H1 (cell line): Measurements from ENCODE around the gene C4orf33. TPM values are rescaled to one million over a fixed set of nuclear protein-coding genes. Genes with fewer than 3 reads are reported as not detected.

Experiments used
- CTCF ChIA-PET: fragments of 300-600 bp; sonication (Branson Sonifier 250); formaldehyde crosslinking; loops from one replicate; lab custom pipeline; 2021; ENCODE audit not compliant: partially characterized antibody; lab: Charles Lee
- POLR2A ChIA-PET: fragments of 300-600 bp; sonication (Branson Sonifier 250); formaldehyde crosslinking; loops from one replicate; lab custom pipeline; 2021; ENCODE audit warnings: inconsistent platforms; ENCODE audit not compliant: partially characterized antibody; lab: Charles Lee
- DNase-seq, 2 experiments: peaks; one replicate each; pipeline versions ENCODE4 v3.0.0 to v3.0.0-alpha.2; 2010 to 2022; ENCODE audit warnings: low spot score in 2 of 2, low read depth in 1 of 2, mixed read lengths in 1 of 2
- FAIRE-seq: peaks from 2 replicates; lab custom pipeline; 2011; peaks lifted over from hg19 to GRCh38; lab: Jason Lieb, UNC
- H2AFZ ChIP-seq: 2 replicates; pipeline ENCODE4 v1.8.1; 2012; ENCODE audit warnings: low read length, inconsistent platforms
- H2AK5ac ChIP-seq: 2 replicates; pipeline ENCODE4 v1.6.1; 2013; ENCODE audit warnings: low read depth, low read length
- H2BK120ac ChIP-seq: replicated peaks from 2 replicates; pipeline ENCODE3; 2013; ENCODE audit warnings: low read depth, low read length, inconsistent platforms
- H2BK12ac ChIP-seq: 2 replicates; pipeline ENCODE4 v1.6.1; 2013; ENCODE audit warnings: low read depth, low read length
- H2BK15ac ChIP-seq: 2 replicates; pipeline ENCODE4 v1.6.1; 2013; ENCODE audit warnings: low read length
- H2BK20ac ChIP-seq: 2 replicates; pipeline ENCODE4 v1.6.1; 2013; ENCODE audit warnings: low read length
- H2BK5ac ChIP-seq: 2 replicates; pipeline ENCODE4 v1.6.1; 2013; ENCODE audit warnings: low read depth, low read length
- H3K14ac ChIP-seq: 2 replicates; pipeline ENCODE4 v1.6.1; 2013; ENCODE audit warnings: inconsistent platforms; ENCODE audit not compliant: insufficient read length
- H3K18ac ChIP-seq: 2 replicates; pipeline ENCODE4 v1.6.1; 2013; ENCODE audit warnings: low read length; ENCODE audit errors: extremely low read depth
- H3K23ac ChIP-seq: 2 replicates; pipeline ENCODE4 v1.6.1; 2013; ENCODE audit warnings: inconsistent platforms; ENCODE audit not compliant: insufficient read length
- H3K23me2 ChIP-seq: 2 replicates; pipeline ENCODE4 v1.6.1; 2013; ENCODE audit warnings: low read depth, low read length
- H3K27ac ChIP-seq: 2 replicates; pipeline ENCODE4 v1.6.1; 2011; ENCODE audit warnings: low read depth, low read length, inconsistent platforms
- H3K27me3 ChIP-seq, 4 experiments: replicated peaks in 1 of 4; 1 replicate in 1 of 4; 2 replicates in 3 of 4; pipeline versions ENCODE4 v1.6.1 to v1.8.1; 2011 to 2013; ENCODE audit warnings: low read length in 3 of 4, mild to moderate bottlenecking in 3 of 4, inconsistent platforms in 2 of 4, mixed read lengths in 2 of 4, moderate library complexity in 1 of 4; ENCODE audit not compliant: control insufficient read depth in 3 of 4, insufficient read depth in 3 of 4; ENCODE audit errors: extremely low read depth in 1 of 4
- H3K36me3 ChIP-seq, 4 experiments: 2 replicates each; pipeline versions ENCODE4 v1.6.1 to v1.8.1; 2011 to 2013; ENCODE audit warnings: mild to moderate bottlenecking in 4 of 4, low read length in 3 of 4, moderate library complexity in 2 of 4, control low read depth in 1 of 4, inconsistent platforms in 1 of 4; ENCODE audit not compliant: insufficient read depth in 4 of 4, control insufficient read depth in 2 of 4
- H3K4ac ChIP-seq: replicated peaks from 2 replicates; pipeline ENCODE3; 2013; ENCODE audit warnings: low read length, low read depth, mixed read lengths, inconsistent platforms; ENCODE audit not compliant: insufficient read length
- H3K4me1 ChIP-seq, 4 experiments: replicated peaks in 1 of 4; 1 replicate in 1 of 4; 2 replicates in 3 of 4; pipeline versions ENCODE4 v1.6.1 to v1.8.1; 2011 to 2013; ENCODE audit warnings: low read length in 3 of 4, inconsistent platforms in 2 of 4, mixed read lengths in 1 of 4; ENCODE audit not compliant: insufficient read depth in 4 of 4, control insufficient read depth in 3 of 4
- H3K4me2 ChIP-seq, 2 experiments: 2 replicates each; pipeline versions ENCODE4 v1.6.1 to v1.8.1; 2011 to 2013; ENCODE audit warnings: low read depth in 2 of 2, low read length in 2 of 2, control low read depth in 1 of 2, inconsistent platforms in 1 of 2, mild to moderate bottlenecking in 1 of 2; ENCODE audit not compliant: insufficient read depth in 1 of 2
- H3K4me3 ChIP-seq, 4 experiments: fragments of 200-600, 300-600 bp in 1 of 4; sonication (generic), shearing (Covaris generic), sonication (Bioruptor Twin) in 1 of 4; 2 replicates each; pipeline versions ENCODE4 v1.5.1 to v1.8.1; 2011 to 2016; ENCODE audit warnings: low read length in 4 of 4, low read depth in 3 of 4, control low read depth in 2 of 4, inconsistent platforms in 2 of 4, mild to moderate bottlenecking in 2 of 4, mixed read lengths in 1 of 4, moderate library complexity in 1 of 4; ENCODE audit not compliant: insufficient read depth in 2 of 4; ENCODE audit errors: extremely low read depth in 1 of 4
- H3K56ac ChIP-seq: replicated peaks from 2 replicates; pipeline ENCODE3; 2013; ENCODE audit warnings: low read depth, mild to moderate bottlenecking, mixed read lengths, low read length, inconsistent platforms; ENCODE audit not compliant: insufficient read length
- H3K79me1 ChIP-seq: 2 replicates; pipeline ENCODE4 v1.6.1; 2013; ENCODE audit warnings: low read depth, low read length, control low read depth
- H3K79me2 ChIP-seq, 2 experiments: 2 replicates each; pipeline versions ENCODE4 v1.6.1 to v1.8.1; 2012 to 2013; ENCODE audit warnings: low read length in 2 of 2, mild to moderate bottlenecking in 2 of 2, inconsistent platforms in 1 of 2; ENCODE audit not compliant: insufficient read depth in 2 of 2, control insufficient read depth in 1 of 2
- H3K9ac ChIP-seq, 4 experiments: replicated peaks in 1 of 4; 1 replicate in 1 of 4; 2 replicates in 3 of 4; pipeline versions ENCODE4 v1.6.1 to v1.8.1; 2011 to 2013; ENCODE audit warnings: low read depth in 3 of 4, low read length in 3 of 4, control low read depth in 2 of 4, mild to moderate bottlenecking in 2 of 4, moderate library complexity in 2 of 4, inconsistent platforms in 1 of 4; ENCODE audit errors: extremely low read depth in 1 of 4
- H3K9me3 ChIP-seq, 2 experiments: 2 replicates each; pipeline versions ENCODE4 v1.6.1 to v1.8.1; 2012 to 2013; ENCODE audit warnings: mild to moderate bottlenecking in 2 of 2, moderate library complexity in 2 of 2, control low read depth in 1 of 2, inconsistent platforms in 1 of 2, low read depth in 1 of 2, low read length in 1 of 2, mixed read lengths in 1 of 2; ENCODE audit not compliant: insufficient read depth in 2 of 2
- H4K20me1 ChIP-seq, 2 experiments: replicated peaks in 1 of 2; 2 replicates each; pipeline versions ENCODE3 to v1.8.1; 2011 to 2013; ENCODE audit warnings: inconsistent platforms in 2 of 2, low read length in 2 of 2, mild to moderate bottlenecking in 1 of 2; ENCODE audit not compliant: insufficient read depth in 2 of 2, control insufficient read depth in 1 of 2
- H4K5ac ChIP-seq: 2 replicates; pipeline ENCODE4 v1.6.1; 2013; ENCODE audit warnings: low read length, low read depth, mixed read lengths, inconsistent platforms; ENCODE audit not compliant: insufficient read length
- H4K8ac ChIP-seq: 2 replicates; pipeline ENCODE4 v1.8.0; 2013; ENCODE audit warnings: mild to moderate bottlenecking, moderate library complexity, low read length, inconsistent platforms; ENCODE audit not compliant: insufficient read depth; ENCODE audit errors: extremely low read depth
- H4K91ac ChIP-seq: replicated peaks from 2 replicates; pipeline ENCODE3; 2013; ENCODE audit warnings: low read length, mixed read lengths, inconsistent platforms; ENCODE audit not compliant: insufficient read length
- BACH1 ChIP-seq: IDR thresholded peaks from 2 replicates; pipeline ENCODE4 v1.6.1; 2012; ENCODE audit warnings: low read length, improper control_type of control experiment
- KDM5A ChIP-seq: fragments of 200-600 bp; IDR thresholded peaks from 2 replicates; pipeline ENCODE4 v1.7.1; 2012; ENCODE audit warnings: mild to moderate bottlenecking, low read length, inconsistent platforms, mixed read lengths
- MAFK ChIP-seq: IDR thresholded peaks from 2 replicates; pipeline ENCODE4 v1.6.1; 2012; ENCODE audit warnings: low read depth, mild to moderate bottlenecking, improper control_type of control experiment, low read length
- WGBS, 2 experiments: shearing (Covaris generic) in 1 of 2; methylation state at CpG; one replicate each; pipeline versions ENCODE4 v1.1.6 to v1.1.7; 2013 to 2015; ENCODE audit warnings: low lambda C conversion rate in 2 of 2, mixed read lengths in 2 of 2, inconsistent platforms in 1 of 2, low coverage in 1 of 2, missing lambda C conversion rate in 1 of 2; ENCODE audit not compliant: insufficient replicate concordance in 2 of 2, insufficient coverage in 1 of 2, insufficient read length in 1 of 2; ENCODE audit errors: extremely low coverage in 1 of 2, missing lambda C conversion rate in 1 of 2; 5-methylcytosine and 5-hydroxymethylcytosine counted together
- polyA plus RNA-seq, 7 experiments: library from polyadenylated mRNA; depleted of rRNA in 3 of 7; stranded (reverse) in 5 of 7; unstranded in 2 of 7; fragments of >200 nt in 5 of 7; fragments of 200-250 nt in 2 of 7; gene quantifications; 1 replicate in 5 of 7; 2 replicates in 1 of 7; 4 replicates in 1 of 7; pipeline versions ENCODE4 v1.2.1 to v1.2.3, GENCODE V29; 2011 to 2013; ENCODE audit warnings: missing spikeins in 2 of 7, mixed read lengths in 2 of 7
- total RNA-seq: library from RNA; stranded (reverse); fragmentation: NEBNext Ultra II Directional; extraction: Animal tissue kit (Norgen Biotek cat#: 25700); gene quantifications from 2 replicates; pipeline ENCODE4 v1.2.1, GENCODE V29; 2021

Gene C4orf33
- total and polyA plus RNA-seq, 2 of the 8 experiments (the other 6 are each of a cell fraction or from before 2014, with no cell fraction given), result 3.4 to 6.0 TPM

- Histone ChIP-seq H2BK5ac (no peak overlapping the region), H3K4ac (no peak overlapping the region), H3K9ac (no peak overlapping the region), H2BK120ac (no peak overlapping the region), H3K27me3 (no peaks in the 10 kb centered on the region), H2BK20ac (no peak overlapping the region), H3K79me2 (no peaks in the 10 kb centered on the region), H4K8ac (no peak overlapping the region), H3K4me2 (no peak overlapping the region), H3K27ac (no peak overlapping the region), H2AK5ac (no peak overlapping the region), H3K4me3 (no peak overlapping the region), H3K18ac (no peak overlapping the region), H3K23me2 (no peaks in the 10 kb centered on the region), H3K14ac (no peak overlapping the region), H2BK12ac (no peak overlapping the region), H2AFZ (no peak overlapping the region), H4K91ac (no peak overlapping the region), H2BK15ac (no peak overlapping the region), H4K5ac (no peak overlapping the region), H3K36me3 (peaks cover 0 to 11% (median 3%) of the 10 kb centered on the region in 4 experiments; a peak in 4 of 8 replicates), H3K79me1 (no peaks in the 10 kb centered on the region; the same call in 1 of the 2 replicates), H3K23ac (no peak overlapping the region), H3K56ac (no peak overlapping the region), H4K20me1 (no peaks in the 10 kb centered on the region), H3K9me3 (peaks cover 35 to 41% of the 10 kb centered on the region in 2 experiments), H3K4me1 (no peaks in the 10 kb centered on the region)
- POLR2A ChIA-PET, result no interaction called here
- WGBS, 2 experiments, result 92% methylated on average over 2 of the region's 2 CpGs; no CpG with 5 or more reads in 1 of the 2 experiments
- FAIRE-seq, result no peak
- CTCF ChIA-PET, result interaction anchor here (1.0 kb wide), 1 partner anchor 15 kb away, joined by 3 read pairs; no protein-coding TSS in a partner anchor
- DNase-seq, result no peak
- no peak for TF ChIP-seq MAFK
- no peak for TF ChIP-seq KDM5A
- TF ChIP-seq BACH1, result no peak
These were observed 32.3 kb upstream of the C4orf33 start for GRCh38 chr4:129063640-129064039.
